NCI-H1694 (cell line): Measurements from ENCODE around the gene ELOVL6.
"Not testable (repeated sequence)": the region's sequence is repeated elsewhere in the genome, so short reads cannot be mapped to it uniquely, and the experiment has no call there.

Experiments
- DNase-seq: peaks from one replicate; lab custom pipeline; 2025; lab: John Stamatoyannopoulos, UW

ELOVL6 gene

GRCh38 chr4:110196871-110197528 lies 1.4 kb downstream of the ELOVL6 start:
- DNase-seq = no peak

- peak; percentile 3 for DNase-seq
Measured at GRCh38 chr4:110196206-110196870, 2.1 kb downstream of the ELOVL6 start.

- DNase-seq = no peak
Measured at GRCh38 chr4:110195561-110196205, 2.7 kb downstream of the ELOVL6 start.

GRCh38 chr4:110193822-110194761 lies 4.3 kb downstream of the ELOVL6 start:
- peak; percentile 54 for DNase-seq

- DNase-seq = not testable (repeated sequence)
Measured at GRCh38 chr4:110193287-110193686, 5.1 kb downstream of the ELOVL6 start.

GRCh38 chr4:110190249-110190648 lies 8.2 kb downstream of the ELOVL6 start:
- DNase-seq = no peak

- DNase-seq = no peak
Measured at GRCh38 chr4:110188113-110188512, 10.3 kb downstream of the ELOVL6 start.

- no peak for DNase-seq
Measured at GRCh38 chr4:110184791-110185155, 13.6 kb downstream of the ELOVL6 start.

- DNase-seq = no peak
Measured at GRCh38 chr4:110184140-110184790, 14.2 kb downstream of the ELOVL6 start.

GRCh38 chr4:110183643-110184042 lies 14.8 kb downstream of the ELOVL6 start:
- DNase-seq = no peak

- no peak for DNase-seq
Measured at GRCh38 chr4:110183058-110183457, 15.4 kb downstream of the ELOVL6 start.

- no peak for DNase-seq
Measured at GRCh38 chr4:110181890-110182289, 16.5 kb downstream of the ELOVL6 start.

- DNase-seq = no peak
Measured at GRCh38 chr4:110175634-110176033, 22.8 kb downstream of the ELOVL6 start.

GRCh38 chr4:110172972-110173371 lies 25.4 kb downstream of the ELOVL6 start:
- no peak for DNase-seq

- DNase-seq = no peak
Measured at GRCh38 chr4:110171971-110172370, 26.4 kb downstream of the ELOVL6 start.

GRCh38 chr4:110170861-110171260 lies 27.6 kb downstream of the ELOVL6 start:
- DNase-seq = no peak

GRCh38 chr4:110165382-110166286 lies 32.8 kb downstream of the ELOVL6 start:
- DNase-seq = no peak

- DNase-seq = no peak
Measured at GRCh38 chr4:110164856-110165255, 33.6 kb downstream of the ELOVL6 start.

GRCh38 chr4:110164251-110164650 lies 34.2 kb downstream of the ELOVL6 start:
- no peak for DNase-seq

- DNase-seq = no peak
Measured at GRCh38 chr4:110163327-110164069, 34.9 kb downstream of the ELOVL6 start.
